ENCODE measurements around the gene SERP2. TPM values are rescaled to one million over a fixed set of nuclear protein-coding genes. Genes with fewer than 3 reads are reported as not detected.

Gene SERP2
- total and polyA plus RNA-seq, 2 of the 13 experiments (the other 11 are each of a cell fraction or from before 2014, with no cell fraction given): not detected

- TF ChIP-seq IKZF5 (CRISPR knock-in tag; IDR thresholded peaks at IDR 0.05) (peak; percentile 18; the same call in 1 of the 2 replicates), ATF2 (CRISPR knock-in tag; IDR thresholded peaks at IDR 0.05) (no peak), SSRP1 (CRISPR knock-in tag; IDR thresholded peaks at IDR 0.05) (no peak), POLR2AphosphoS5 (IDR thresholded peaks at IDR 0.05; ENCODE audit: low read depth, low read length) (peak; percentile 97), DRAP1 (CRISPR knock-in tag; IDR thresholded peaks at IDR 0.05) (peak; percentile 93), MYC (CRISPR knock-in tag; IDR thresholded peaks at IDR 0.05; ENCODE audit: borderline replicate concordance) (peak; percentile 40; the same call in 1 of the 2 replicates), ZFY (CRISPR knock-in tag; IDR thresholded peaks at IDR 0.05) (no peak; the same call in 1 of the 2 replicates), PLRG1 (conservative IDR thresholded peaks at IDR 0.05) (no peak), RNF2 (conservative IDR thresholded peaks at IDR 0.05; ENCODE audit: low read depth) (no peak), ZBTB2 (CRISPR knock-in tag; IDR thresholded peaks at IDR 0.05; ENCODE audit: low read depth) (no peak), ZNF891 (CRISPR knock-in tag; IDR thresholded peaks at IDR 0.05) (no peak), NFE2 (CRISPR knock-in tag; IDR thresholded peaks at IDR 0.05) (no peak), ATF3 (CRISPR knock-in tag; IDR thresholded peaks at IDR 0.05) (no peak), KLF16 (CRISPR knock-in tag; IDR thresholded peaks at IDR 0.05) (0 out of 4 replicates have a peak, but pooled peaks of 1 of the 2 experiments have one; percentile 17), PHF21A (CRISPR knock-in tag; IDR thresholded peaks at IDR 0.05) (no peak), KAT8 (CRISPR knock-in tag; IDR thresholded peaks at IDR 0.05) (0 out of 2 replicates have a peak, but pooled peaks have one; percentile 5), YEATS4 (CRISPR knock-in tag; IDR thresholded peaks at IDR 0.05; ENCODE audit: borderline replicate concordance) (peak; percentile 24; the same call in 1 of the 2 replicates), FOXJ3 (CRISPR knock-in tag; IDR thresholded peaks at IDR 0.05; ENCODE audit: borderline replicate concordance) (no peak), NFYC (CRISPR knock-in tag; IDR thresholded peaks at IDR 0.05) (peak; percentile 41; the same call in 1 of the 2 replicates), FOXO1 (CRISPR knock-in tag; IDR thresholded peaks at IDR 0.05) (no peak), ZNF510 (CRISPR knock-in tag; IDR thresholded peaks at IDR 0.05; ENCODE audit: low read depth) (no peak), TARDBP (CRISPR knock-in tag; IDR thresholded peaks at IDR 0.05) (0 out of 2 replicates have a peak, but pooled peaks have one; percentile 30), BCL6 (CRISPR knock-in tag; IDR thresholded peaks at IDR 0.05) (0 out of 2 replicates have a peak, but pooled peaks have one; percentile 11), NR0B2 (CRISPR knock-in tag; IDR thresholded peaks at IDR 0.05) (no peak), GTF2F1 (IDR thresholded peaks at IDR 0.05; ENCODE audit: low read length) (peak; percentile 65; the same call in 1 of the 2 replicates), ERF (CRISPR knock-in tag; IDR thresholded peaks at IDR 0.05) (peak; percentile 31; the same call in 1 of the 2 replicates), RFX5 (IDR thresholded peaks at IDR 0.05; ENCODE audit: low read depth, low read length) (0 out of 2 replicates have a peak, but pooled peaks have one; percentile 68)
These were observed 63.1 kb downstream of the SERP2 start (continued) for GRCh38 chr13:44436589-44437337.

Measured in HepG2 (cell line).